Fibroblast of lung (primary cell): ENCODE results near the gene GNAS. TPM values are rescaled to one million over a fixed set of nuclear protein-coding genes. Genes with fewer than 3 reads are reported as not detected.

Experiments
- DNase-seq, 2 donors: peaks; one replicate each; pipeline versions ENCODE4 v3.0.0 to v3.0.0-alpha.2; 2010; ENCODE audit warnings: low read depth in 2 of 2
- H2AFZ ChIP-seq: 2 replicates; pipeline ENCODE4 v1.5.1; 2012; ENCODE audit warnings: low read length, control low read depth, inconsistent platforms
- H3K27ac ChIP-seq: 2 replicates; pipeline ENCODE4 v1.5.1; 2011; ENCODE audit warnings: low read length, control low read depth; ENCODE audit not compliant: insufficient read depth
- H3K27me3 ChIP-seq: 2 replicates; pipeline ENCODE4 v1.5.1; 2011; ENCODE audit warnings: mild to moderate bottlenecking, low read length; ENCODE audit not compliant: control insufficient read depth, insufficient read depth
- H3K36me3 ChIP-seq: 2 replicates; pipeline ENCODE4 v1.5.1; 2011; ENCODE audit warnings: low read length; ENCODE audit not compliant: control insufficient read depth, insufficient read depth
- H3K4me1 ChIP-seq: 2 replicates; pipeline ENCODE4 v1.5.1; 2011; ENCODE audit warnings: low read length; ENCODE audit not compliant: control insufficient read depth, insufficient read depth; ENCODE audit errors: extremely low read depth
- H3K4me2 ChIP-seq: 2 replicates; pipeline ENCODE4 v1.5.1; 2011; ENCODE audit warnings: low read length, control low read depth; ENCODE audit not compliant: insufficient read depth; ENCODE audit errors: extremely low read depth
- H3K4me3 ChIP-seq, 4 experiments: fragments of 200-600 bp in 1 of 4; sonication (generic) in 1 of 4; replicated peaks in 1 of 4; 2 replicates each; pipeline ENCODE4 v1.5.1; 2011 to 2016; ENCODE audit warnings: low read length in 4 of 4, low read depth in 3 of 4, mild to moderate bottlenecking in 3 of 4, control low read depth in 2 of 4, inconsistent platforms in 1 of 4, mixed read lengths in 1 of 4; ENCODE audit not compliant: insufficient read depth in 1 of 4; ENCODE audit errors: control extremely low read depth in 1 of 4
- H3K79me2 ChIP-seq: 2 replicates; pipeline ENCODE4 v1.5.1; 2012; ENCODE audit warnings: mild to moderate bottlenecking, low read length, inconsistent platforms; ENCODE audit not compliant: control insufficient read depth, insufficient read depth
- H3K9ac ChIP-seq: 2 replicates; pipeline ENCODE4 v1.5.1; 2011; ENCODE audit warnings: mild to moderate bottlenecking, low read length, control low read depth; ENCODE audit not compliant: insufficient read depth
- H3K9me3 ChIP-seq: 2 replicates; pipeline ENCODE4 v1.5.1; 2012; ENCODE audit warnings: low read depth, low read length; ENCODE audit not compliant: control insufficient read depth, insufficient read depth
- H4K20me1 ChIP-seq: 2 replicates; pipeline ENCODE4 v1.5.1; 2011; ENCODE audit warnings: low read length; ENCODE audit not compliant: control insufficient read depth, insufficient read depth; ENCODE audit errors: extremely low read depth
- EZH2 ChIP-seq: IDR thresholded peaks from 2 replicates; pipeline ENCODE4 v1.5.1; 2012; ENCODE audit warnings: low read length, control low read depth, mild to moderate bottlenecking; ENCODE audit errors: missing control alignments
- polyA plus RNA-seq, 2 donors: library from polyadenylated mRNA; depleted of rRNA in 1 of 2; stranded (reverse) in 1 of 2; unstranded in 1 of 2; fragments of >200 nt; gene quantifications; 2 replicates each; pipeline ENCODE4 v1.2.1, GENCODE V29; 2011 to 2012; ENCODE audit warnings: missing spikeins in 1 of 2
- total RNA-seq: library from RNA; depleted of rRNA; stranded (reverse); fragments of >200 nt; gene quantifications from 2 replicates; pipeline ENCODE4 v1.2.1, GENCODE V29; 2014
- TF ChIP-seq, protein P1 (sequence below), 2 donors: IDR thresholded peaks in 1 of 2; conservative IDR thresholded peaks in 1 of 2; 1 replicate in 1 of 2; 2 replicates in 1 of 2; pipeline ENCODE4 v1.5.1; 2011 to 2012; ENCODE audit warnings: low read length in 2 of 2, control low read depth in 1 of 2, inconsistent platforms in 1 of 2, low read depth in 1 of 2, mild to moderate bottlenecking in 1 of 2

The GNAS gene
- total and polyA plus RNA-seq, 2 donors (not counting 1 experiment from before 2014, with no cell fraction given) = 421 to 1,357 TPM

DNA sequence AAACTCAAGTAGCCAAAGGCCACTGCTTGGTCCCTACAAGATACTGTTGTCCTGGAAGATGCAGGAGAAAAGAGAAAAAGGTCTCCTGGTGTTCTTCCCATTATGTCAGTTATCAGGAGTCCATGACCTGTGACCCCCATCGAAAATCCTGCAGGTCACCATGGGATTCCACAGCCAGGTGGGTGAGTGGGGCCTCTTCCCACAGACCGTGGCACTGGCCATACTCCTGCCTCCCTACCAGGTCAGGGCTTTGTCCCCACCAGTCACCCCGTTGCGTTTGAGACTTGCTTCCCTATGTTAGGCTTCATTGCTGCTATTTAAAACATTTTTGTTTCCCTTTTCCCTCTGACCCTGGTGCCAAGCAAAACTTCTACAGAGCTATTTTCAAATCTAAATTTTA, 60.6 kb downstream of the GNAS start:
- peaks cover 7% of the 10 kb centered on the region for H3K79me2 ChIP-seq
- H3K36me3 ChIP-seq = peaks cover 14% of the 10 kb centered on the region
- no peak for DNase-seq
- H3K4me1 ChIP-seq = peaks cover 5% of the 10 kb centered on the region
- no peaks in the 10 kb centered on the region for H3K9me3 ChIP-seq
- TF ChIP-seq, protein P1, sequence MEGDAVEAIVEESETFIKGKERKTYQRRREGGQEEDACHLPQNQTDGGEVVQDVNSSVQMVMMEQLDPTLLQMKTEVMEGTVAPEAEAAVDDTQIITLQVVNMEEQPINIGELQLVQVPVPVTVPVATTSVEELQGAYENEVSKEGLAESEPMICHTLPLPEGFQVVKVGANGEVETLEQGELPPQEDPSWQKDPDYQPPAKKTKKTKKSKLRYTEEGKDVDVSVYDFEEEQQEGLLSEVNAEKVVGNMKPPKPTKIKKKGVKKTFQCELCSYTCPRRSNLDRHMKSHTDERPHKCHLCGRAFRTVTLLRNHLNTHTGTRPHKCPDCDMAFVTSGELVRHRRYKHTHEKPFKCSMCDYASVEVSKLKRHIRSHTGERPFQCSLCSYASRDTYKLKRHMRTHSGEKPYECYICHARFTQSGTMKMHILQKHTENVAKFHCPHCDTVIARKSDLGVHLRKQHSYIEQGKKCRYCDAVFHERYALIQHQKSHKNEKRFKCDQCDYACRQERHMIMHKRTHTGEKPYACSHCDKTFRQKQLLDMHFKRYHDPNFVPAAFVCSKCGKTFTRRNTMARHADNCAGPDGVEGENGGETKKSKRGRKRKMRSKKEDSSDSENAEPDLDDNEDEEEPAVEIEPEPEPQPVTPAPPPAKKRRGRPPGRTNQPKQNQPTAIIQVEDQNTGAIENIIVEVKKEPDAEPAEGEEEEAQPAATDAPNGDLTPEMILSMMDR (conservative IDR thresholded peaks at IDR 0.05 in 1 of 2, IDR thresholded peaks at IDR 0.05 in 1 of 2; ENCODE audit: low read depth in 1 of 2, low read length in 2 of 2) = no peak
- TF ChIP-seq EZH2 = no peak
- no peak overlapping the region for H3K9ac ChIP-seq
- H3K27me3 ChIP-seq = no peaks in the 10 kb centered on the region
- no peaks in the 10 kb centered on the region for H4K20me1 ChIP-seq
- H2AFZ ChIP-seq = no peak overlapping the region
- no peak overlapping the region for H3K4me3 ChIP-seq
- no peak overlapping the region for H3K4me2 ChIP-seq
- no peak overlapping the region for H3K27ac ChIP-seq

DNA sequence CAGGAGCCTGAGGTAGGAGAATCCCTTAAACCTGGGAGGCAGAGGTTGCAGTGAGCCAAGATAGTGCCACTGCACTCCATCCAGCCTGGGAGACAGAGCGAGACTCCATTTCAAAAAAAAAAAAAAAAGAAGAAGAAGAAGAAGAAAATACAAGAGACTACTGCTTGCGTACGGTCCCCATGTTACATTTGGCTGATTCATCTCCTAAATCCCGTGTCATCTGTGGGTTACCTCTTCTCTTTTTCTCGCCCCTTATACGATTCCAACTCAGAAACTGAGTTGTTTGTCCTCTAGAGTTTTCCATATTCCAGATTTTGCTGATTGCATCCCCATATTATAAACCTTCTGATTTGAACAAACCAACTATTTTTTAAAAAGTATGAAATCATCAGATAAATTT, 66.1 kb downstream of the GNAS start:
- H3K27me3 ChIP-seq = peaks cover 5% of the 10 kb centered on the region
- no peaks in the 10 kb centered on the region for H3K79me2 ChIP-seq
- no peak overlapping the region for H2AFZ ChIP-seq
- H3K4me2 ChIP-seq = no peak overlapping the region
- TF ChIP-seq, protein P1 (conservative IDR thresholded peaks at IDR 0.05 in 1 of 2, IDR thresholded peaks at IDR 0.05 in 1 of 2; ENCODE audit: low read depth in 1 of 2, low read length in 2 of 2) = no peak
- TF ChIP-seq EZH2 = no peak
- H3K9me3 ChIP-seq = no peaks in the 10 kb centered on the region
- no peaks in the 10 kb centered on the region for H4K20me1 ChIP-seq
- no peak overlapping the region for H3K27ac ChIP-seq
- H3K4me3 ChIP-seq = no peak overlapping the region
- H3K9ac ChIP-seq = no peak overlapping the region
- no peaks in the 10 kb centered on the region for H3K36me3 ChIP-seq
- DNase-seq = no peak
- H3K4me1 ChIP-seq = no peaks in the 10 kb centered on the region

DNA sequence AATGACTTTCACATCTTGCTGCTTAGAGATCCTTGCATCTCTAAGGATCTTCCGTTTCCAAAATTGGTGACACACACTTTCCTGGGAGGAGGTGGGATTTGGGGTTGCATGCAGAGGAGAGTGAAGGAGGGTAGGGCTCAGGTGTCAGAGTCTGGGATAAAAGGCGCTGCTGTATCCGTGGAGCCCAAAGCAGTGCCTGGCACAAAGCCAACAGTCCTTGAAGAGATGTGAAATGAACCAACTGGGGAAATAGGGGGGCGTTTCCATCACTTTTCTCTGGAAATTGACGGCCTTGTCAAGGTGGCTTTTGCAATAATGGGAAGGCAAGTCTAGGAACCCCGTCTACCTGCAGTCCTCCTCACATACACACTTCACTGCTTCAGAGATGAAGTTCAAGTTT, 69.0 kb downstream of the GNAS start:
- TF ChIP-seq, protein P1 (conservative IDR thresholded peaks at IDR 0.05 in 1 of 2, IDR thresholded peaks at IDR 0.05 in 1 of 2; ENCODE audit: low read depth in 1 of 2, low read length in 2 of 2) = no peak
- TF ChIP-seq EZH2 = no peak
- H4K20me1 ChIP-seq = no peaks in the 10 kb centered on the region
- H3K9ac ChIP-seq = no peak overlapping the region
- H3K4me2 ChIP-seq = no peak overlapping the region
- no peaks in the 10 kb centered on the region for H3K36me3 ChIP-seq
- no peak for DNase-seq
- no peaks in the 10 kb centered on the region for H3K9me3 ChIP-seq
- peaks cover 5% of the 10 kb centered on the region for H3K27me3 ChIP-seq
- no peak overlapping the region for H2AFZ ChIP-seq
- no peaks in the 10 kb centered on the region for H3K4me1 ChIP-seq
- H3K79me2 ChIP-seq = no peaks in the 10 kb centered on the region
- no peak overlapping the region for H3K27ac ChIP-seq
- H3K4me3 ChIP-seq = no peak overlapping the region
